Measurements from ENCODE around the gene TCEA2. TPM values are rescaled to one million over a fixed set of nuclear protein-coding genes. Genes with fewer than 3 reads are reported as not detected.

Gene TCEA2
- polyA plus RNA-seq, 1 experiment: 34.2 TPM

GRCh38 chr20:64096535-64096934, 33.5 kb downstream of the TCEA2 start:
- DNase-seq (ENCODE audit: low read depth): no peak
- Histone ChIP-seq H3K4me3 (ENCODE audit: low read depth, low read length) (no peak overlapping the region), H3K27me3 (ENCODE audit: control insufficient read depth, insufficient read depth, low read length) (peaks cover 17% of the 10 kb centered on the region), H3K36me3 (ENCODE audit: control insufficient read depth, insufficient read depth, low read length) (no peaks in the 10 kb centered on the region)
- no peak for TF ChIP-seq CTCF (IDR thresholded peaks at IDR 0.05; ENCODE audit: insufficient read depth, low read depth, low read length)
- POLR2A ChIA-PET: no interaction called here
- CTCF ChIA-PET: interaction anchor here (1.2 kb wide), 1 partner anchor 24 kb away, joined by 4 read pairs; no protein-coding TSS in a partner anchor

GRCh38 chr20:64098471-64099013, 35.5 kb downstream of the TCEA2 start:
- no peak for DNase-seq (ENCODE audit: low read depth)
- Histone ChIP-seq H3K36me3 (ENCODE audit: control insufficient read depth, insufficient read depth, low read length) (no peaks in the 10 kb centered on the region), H3K4me3 (ENCODE audit: low read depth, low read length) (no peak overlapping the region), H3K27me3 (ENCODE audit: control insufficient read depth, insufficient read depth, low read length) (peaks cover 22% of the 10 kb centered on the region)
- CTCF ChIA-PET: no interaction called here
- POLR2A ChIA-PET: no interaction called here
- TF ChIP-seq CTCF (IDR thresholded peaks at IDR 0.05; ENCODE audit: insufficient read depth, low read depth, low read length): no peak

- H3K27me3 ChIP-seq (ENCODE audit: control insufficient read depth, insufficient read depth, low read length): peaks cover 24% of the 10 kb centered on the region
- ChIA-PET POLR2A (no interaction called here), CTCF (interaction anchor here (0.6 to 1.0 kb wide), 2 partner anchors 11 to 1303 kb away, joined by 3 read pairs; partner anchors contain the start of gene MRGBP)
- no peak for DNase-seq (ENCODE audit: low read depth)
- no peaks in the 10 kb centered on the region for H3K36me3 ChIP-seq (ENCODE audit: control insufficient read depth, insufficient read depth, low read length)
- no peak overlapping the region for H3K4me3 ChIP-seq (ENCODE audit: low read depth, low read length)
- TF ChIP-seq CTCF (IDR thresholded peaks at IDR 0.05; ENCODE audit: insufficient read depth, low read depth, low read length): no peak
Measured at GRCh38 chr20:64099086-64099786, 36.2 kb downstream of the TCEA2 start.

- POLR2A ChIA-PET: no interaction called here
- no peak for DNase-seq (ENCODE audit: low read depth)
- CTCF ChIA-PET: interaction anchor here (0.6 to 1.0 kb wide), 2 partner anchors 10 to 1304 kb away, joined by 3 read pairs; partner anchors contain the start of gene MRGBP
- Histone ChIP-seq H3K36me3 (ENCODE audit: control insufficient read depth, insufficient read depth, low read length) (no peaks in the 10 kb centered on the region), H3K4me3 (ENCODE audit: low read depth, low read length) (no peak overlapping the region), H3K27me3 (ENCODE audit: control insufficient read depth, insufficient read depth, low read length) (peaks cover 24% of the 10 kb centered on the region)
- TF ChIP-seq CTCF (IDR thresholded peaks at IDR 0.05; ENCODE audit: insufficient read depth, low read depth, low read length): no peak
Measured at GRCh38 chr20:64099880-64100565, 37.0 kb downstream of the TCEA2 start.

GRCh38 chr20:64100566-64100888, 37.5 kb downstream of the TCEA2 start:
- ChIA-PET POLR2A (no interaction called here), CTCF (interaction anchor here (1.5 kb wide), 1 partner anchor 17 kb away, joined by 6 read pairs; no protein-coding TSS in a partner anchor)
- Histone ChIP-seq H3K4me3 (ENCODE audit: low read depth, low read length) (no peak overlapping the region), H3K27me3 (ENCODE audit: control insufficient read depth, insufficient read depth, low read length) (peaks cover 24% of the 10 kb centered on the region), H3K36me3 (ENCODE audit: control insufficient read depth, insufficient read depth, low read length) (no peaks in the 10 kb centered on the region)
- no peak for DNase-seq (ENCODE audit: low read depth)
- TF ChIP-seq CTCF (IDR thresholded peaks at IDR 0.05; ENCODE audit: insufficient read depth, low read depth, low read length): no peak

Data from BJ (cell line).